Activated CD8-positive, alpha-beta T cell treated with anti-CD3 and anti-CD28 coated beads for 36 hours (primary cell): ENCODE results near the gene PADI4. TPM values are rescaled to one million over a fixed set of nuclear protein-coding genes. Genes with fewer than 3 reads are reported as not detected.

Source experiments
- ATAC-seq: fragments of 200-7000 bp; cut with Tn5 transposase; one replicate; pipeline ENCODE4 v1.10.0; 2021; ENCODE audit warnings: mild to moderate bottlenecking, moderate library complexity
- CTCF ChIA-PET: fragments of 350-600 bp; sonication (Branson Sonifier 250); formaldehyde crosslinking; loops from one replicate; lab custom pipeline; 2021; ENCODE audit warnings: antibody characterized with exemption; lab: Charles Lee
- POLR2A ChIA-PET: fragments of 350-600 bp; sonication (Branson Sonifier 250); formaldehyde crosslinking; loops from one replicate; lab custom pipeline; 2021; ENCODE audit warnings: antibody characterized with exemption; lab: Charles Lee
- DNase-seq: peaks from one replicate; pipeline ENCODE4 v3.0.0-alpha.2; 2020
- H3K27ac Mint-ChIP-seq: one replicate; pipeline ENCODE4 v1.8.0; 2021; ENCODE audit warnings: mild to moderate bottlenecking, mixed read lengths
- H3K27me3 Mint-ChIP-seq: one replicate; pipeline ENCODE4 v1.8.0; 2021; ENCODE audit warnings: mixed read lengths
- H3K36me3 Mint-ChIP-seq: one replicate; pipeline ENCODE4 v1.8.0; 2021; ENCODE audit warnings: low read depth, mixed read lengths
- H3K4me1 Mint-ChIP-seq: one replicate; pipeline ENCODE4 v1.8.0; 2021; ENCODE audit warnings: low read depth, mixed read lengths
- H3K4me3 Mint-ChIP-seq: one replicate; pipeline ENCODE4 v1.8.0; 2021; ENCODE audit warnings: mild to moderate bottlenecking, moderate library complexity, mixed read lengths
- H3K9me3 Mint-ChIP-seq: one replicate; pipeline ENCODE4 v1.8.0; 2021; ENCODE audit warnings: mixed read lengths
- intact Hi-C: fragments of 100-400 bp; cut with micrococcal nuclease; formaldehyde crosslinking; loops from one replicate; pipeline ENCODE4 v1.10.0; 2022
- total RNA-seq, 2 experiments: library from RNA; stranded (reverse); gene quantifications; one replicate each; pipeline ENCODE4 v1.2.3, GENCODE V29; 2021
- TF ChIP-seq, protein P1 (sequence below): fragments of 200-600 bp; IDR thresholded peaks from one replicate; pipeline ENCODE4 v1.8.0; 2022; ENCODE audit warnings: antibody characterized with exemption, mild to moderate bottlenecking

Gene PADI4
- total RNA-seq, 2 experiments from 2014 or later: 1.6 to 1.8 TPM

DNA sequence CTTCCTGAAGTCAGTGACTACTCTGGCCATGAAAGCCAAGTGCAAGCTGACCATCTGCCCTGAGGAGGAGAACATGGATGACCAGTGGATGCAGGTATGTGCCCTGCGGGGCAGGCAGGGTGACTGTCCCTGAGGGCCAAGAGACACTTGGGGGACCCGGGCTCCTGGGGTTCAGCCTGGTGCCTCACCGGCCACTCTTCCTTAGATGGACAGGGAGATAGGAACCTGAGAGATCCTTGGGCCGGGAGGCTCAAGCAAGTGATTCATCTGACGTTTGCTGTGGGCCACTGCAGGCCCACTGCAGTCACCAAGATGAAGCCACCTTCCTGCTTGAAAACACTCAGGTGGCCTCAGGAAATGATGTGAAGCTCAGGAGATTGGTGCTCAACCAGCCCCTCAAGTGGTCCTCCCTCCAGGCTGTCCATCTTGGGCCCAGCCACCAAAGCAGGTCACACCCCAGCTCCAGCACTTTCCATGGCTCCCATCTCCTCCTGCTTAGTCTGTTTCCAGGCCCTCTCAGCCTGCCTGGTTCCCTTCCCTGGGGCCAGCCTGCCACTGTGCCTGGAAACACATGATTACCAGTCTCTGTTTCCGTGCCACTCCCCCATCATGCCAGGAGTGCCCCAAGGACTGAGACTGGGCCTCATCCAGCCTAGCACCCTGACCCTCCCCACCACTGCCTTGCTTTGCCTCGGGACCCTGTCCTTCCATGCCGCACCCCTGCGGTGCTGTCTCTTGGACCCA is 38.2 kb downstream of the PADI4 start:
- intact Hi-C loops: no loop called here
- no peak for ATAC-seq
- no peak overlapping the region for H3K27ac Mint-ChIP-seq
- no peak overlapping the region for H3K4me3 Mint-ChIP-seq
- peaks cover 1% of the 10 kb centered on the region for H3K27me3 Mint-ChIP-seq
- DNase-seq: no peak
- ChIA-PET CTCF (no interaction called here), POLR2A (no interaction called here)
- TF ChIP-seq, protein P1, sequence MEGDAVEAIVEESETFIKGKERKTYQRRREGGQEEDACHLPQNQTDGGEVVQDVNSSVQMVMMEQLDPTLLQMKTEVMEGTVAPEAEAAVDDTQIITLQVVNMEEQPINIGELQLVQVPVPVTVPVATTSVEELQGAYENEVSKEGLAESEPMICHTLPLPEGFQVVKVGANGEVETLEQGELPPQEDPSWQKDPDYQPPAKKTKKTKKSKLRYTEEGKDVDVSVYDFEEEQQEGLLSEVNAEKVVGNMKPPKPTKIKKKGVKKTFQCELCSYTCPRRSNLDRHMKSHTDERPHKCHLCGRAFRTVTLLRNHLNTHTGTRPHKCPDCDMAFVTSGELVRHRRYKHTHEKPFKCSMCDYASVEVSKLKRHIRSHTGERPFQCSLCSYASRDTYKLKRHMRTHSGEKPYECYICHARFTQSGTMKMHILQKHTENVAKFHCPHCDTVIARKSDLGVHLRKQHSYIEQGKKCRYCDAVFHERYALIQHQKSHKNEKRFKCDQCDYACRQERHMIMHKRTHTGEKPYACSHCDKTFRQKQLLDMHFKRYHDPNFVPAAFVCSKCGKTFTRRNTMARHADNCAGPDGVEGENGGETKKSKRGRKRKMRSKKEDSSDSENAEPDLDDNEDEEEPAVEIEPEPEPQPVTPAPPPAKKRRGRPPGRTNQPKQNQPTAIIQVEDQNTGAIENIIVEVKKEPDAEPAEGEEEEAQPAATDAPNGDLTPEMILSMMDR: no peak
- no peaks in the 10 kb centered on the region for H3K36me3 Mint-ChIP-seq
- H3K9me3 Mint-ChIP-seq: peaks cover 5% of the 10 kb centered on the region
- no peaks in the 10 kb centered on the region for H3K4me1 Mint-ChIP-seq

DNA sequence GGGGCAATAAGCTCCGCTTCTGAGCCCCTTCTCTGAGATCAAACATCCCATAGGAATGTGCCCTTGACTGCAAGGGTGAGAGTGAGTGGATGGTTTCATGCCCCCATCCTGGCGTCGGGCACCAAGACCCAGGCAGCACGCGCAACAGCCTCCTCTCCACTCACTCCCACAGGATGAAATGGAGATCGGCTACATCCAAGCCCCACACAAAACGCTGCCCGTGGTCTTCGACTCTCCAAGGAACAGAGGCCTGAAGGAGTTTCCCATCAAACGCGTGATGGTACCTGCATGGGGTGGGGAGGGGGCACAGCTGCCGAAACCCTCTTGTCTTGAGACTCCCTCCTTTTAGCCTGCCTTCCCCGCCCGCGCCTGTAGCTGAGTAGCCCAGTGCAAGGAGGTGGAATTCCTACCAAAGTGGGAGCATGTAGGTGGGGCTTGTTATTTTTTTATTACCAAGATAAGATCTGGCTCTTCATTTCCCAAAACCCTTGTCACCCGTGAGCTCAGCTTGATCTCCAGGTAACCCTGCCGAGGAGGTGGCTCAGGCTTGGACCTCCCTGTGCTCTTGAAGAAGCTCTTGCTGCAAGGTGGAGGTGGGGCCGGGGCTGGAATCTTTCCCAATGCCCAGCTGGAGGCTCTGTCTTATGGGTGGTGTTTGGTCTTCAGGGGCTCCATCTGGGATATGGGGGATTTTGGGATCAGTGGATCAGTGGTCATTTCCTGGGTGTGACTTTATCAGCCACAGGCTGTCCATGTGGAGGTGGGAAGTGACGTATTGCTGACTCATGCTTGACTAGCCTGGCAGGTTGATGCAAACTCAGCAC is 40.0 kb downstream of the PADI4 start:
- H3K27me3 Mint-ChIP-seq: peaks cover 1% of the 10 kb centered on the region
- peaks cover 5% of the 10 kb centered on the region for H3K9me3 Mint-ChIP-seq
- DNase-seq (no peak), ATAC-seq (no peak)
- H3K4me3 Mint-ChIP-seq: no peak overlapping the region
- TF ChIP-seq, protein P1: no peak
- H3K4me1 Mint-ChIP-seq: no peaks in the 10 kb centered on the region
- intact Hi-C loops: no loop called here
- no peaks in the 10 kb centered on the region for H3K36me3 Mint-ChIP-seq
- POLR2A ChIA-PET: no interaction called here
- no peak overlapping the region for H3K27ac Mint-ChIP-seq
- CTCF ChIA-PET: no interaction called here

DNA sequence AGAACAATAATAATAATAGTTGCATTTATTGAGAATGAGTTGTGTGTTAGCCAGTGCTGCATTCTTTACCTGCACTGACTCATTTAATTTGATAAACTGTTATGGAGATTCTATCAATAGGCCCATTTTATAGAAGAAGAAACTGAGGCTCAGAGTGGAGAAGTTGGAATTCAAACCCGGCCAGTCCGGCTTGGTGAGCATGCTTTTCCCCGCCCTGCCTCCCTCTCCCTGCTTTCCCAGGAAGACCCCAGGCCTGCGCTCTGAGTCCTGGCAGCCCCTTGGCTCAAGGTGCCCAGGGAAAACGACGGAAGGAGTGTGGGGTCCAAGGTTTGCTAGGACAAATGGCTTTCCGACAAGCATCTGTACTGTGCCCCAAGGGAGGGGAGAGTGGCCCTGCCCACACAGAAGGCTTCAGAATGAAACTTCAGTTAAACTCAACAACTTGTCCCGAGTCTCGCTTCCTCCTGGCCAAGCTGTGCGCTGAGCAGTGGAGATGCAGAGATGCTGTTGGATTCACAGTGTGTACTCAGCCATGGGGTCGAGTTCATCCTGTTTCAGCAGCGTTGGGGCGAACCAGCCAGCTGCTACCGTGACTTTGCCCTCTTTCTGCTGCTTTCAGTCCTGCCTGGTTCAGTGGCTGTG is 40.7 kb downstream of the PADI4 start:
- DNase-seq (no peak), ATAC-seq (no peak)
- ChIA-PET CTCF (no interaction called here), POLR2A (no interaction called here)
- peaks cover 4% of the 10 kb centered on the region for H3K9me3 Mint-ChIP-seq
- no peak overlapping the region for H3K4me3 Mint-ChIP-seq
- H3K27ac Mint-ChIP-seq: no peak overlapping the region
- H3K27me3 Mint-ChIP-seq: peaks cover 1% of the 10 kb centered on the region
- no peaks in the 10 kb centered on the region for H3K4me1 Mint-ChIP-seq
- intact Hi-C loops: no loop called here
- H3K36me3 Mint-ChIP-seq: no peaks in the 10 kb centered on the region
- TF ChIP-seq, protein P1: no peak

DNA sequence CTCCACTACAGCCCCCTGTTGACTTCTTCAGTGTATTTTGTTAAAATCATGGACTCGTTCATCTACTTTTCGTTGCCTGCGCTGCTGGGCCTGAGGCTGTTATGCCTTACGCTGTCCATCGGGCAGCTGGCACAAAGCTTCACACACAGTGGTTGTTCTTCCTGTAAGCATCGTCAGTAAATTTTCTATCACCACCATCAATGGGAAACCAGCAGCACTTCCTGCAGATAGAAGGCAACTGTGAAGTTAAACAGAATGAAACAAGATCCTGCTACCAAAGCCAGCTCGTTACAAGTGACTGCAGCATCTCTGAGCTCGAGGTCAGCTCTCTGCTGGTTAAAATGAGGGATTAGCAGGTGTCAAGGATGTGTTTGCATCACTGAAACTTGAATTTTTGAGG is 42.1 kb downstream of the PADI4 start:
- H3K4me3 Mint-ChIP-seq: no peak overlapping the region
- CTCF ChIA-PET: no interaction called here

More for the DNA sequence above, 42.1 kb downstream of the PADI4 start:
- no peaks in the 10 kb centered on the region for H3K36me3 Mint-ChIP-seq
- no peak for DNase-seq
- no peak for ATAC-seq
- POLR2A ChIA-PET: no interaction called here
- intact Hi-C loops: no loop called here
- TF ChIP-seq, protein P1: no peak
- no peaks in the 10 kb centered on the region for H3K9me3 Mint-ChIP-seq
- H3K4me1 Mint-ChIP-seq: no peaks in the 10 kb centered on the region
- no peak overlapping the region for H3K27ac Mint-ChIP-seq
- peaks cover 1% of the 10 kb centered on the region for H3K27me3 Mint-ChIP-seq
